Adrenal gland (tissue), 5 donors: ENCODE measurements around the gene LAMB4.

Experiments
- CTCF ChIP-seq, 6 experiments: fragments of 450-650 bp in 4 of 6; fragments of 200-600 bp in 2 of 6; sonication (generic) in 1 of 6; IDR thresholded peaks; 1 replicate in 5 of 6; 2 replicates in 1 of 6; pipeline versions ENCODE4 v1.5.1 to v1.8.0; 2016 to 2021; ENCODE audit warnings: antibody characterized with exemption in 6 of 6, mild to moderate bottlenecking in 2 of 6, moderate library complexity in 1 of 6
- POLR2A ChIP-seq, 2 donors: fragments of 450-650 bp; IDR thresholded peaks; one replicate each; pipeline ENCODE4 v1.6.1; 2017; ENCODE audit warnings: antibody characterized with exemption in 2 of 2, mild to moderate bottlenecking in 2 of 2, moderate library complexity in 1 of 2
- donor health status: DM: no; HTN: no; CAD: no.

- TF ChIP-seq POLR2A (IDR thresholded peaks at IDR 0.05) = no peak
- TF ChIP-seq CTCF (IDR thresholded peaks at IDR 0.05) = no peak
Measured at GRCh38 chr7:108028111-108028510, 102.0 kb downstream of the LAMB4 start.
